ENCODE data around the gene SLC6A14. TPM values are rescaled to one million over a fixed set of nuclear protein-coding genes. Genes with fewer than 3 reads are reported as not detected.

The SLC6A14 gene
- total and polyA plus RNA-seq, 10 of the 15 experiments (the other 5 are each of a cell fraction or from before 2014, with no cell fraction given) = 0.05 TPM; not detected in 9

- Histone ChIP-seq H3K79me2 (ENCODE audit: control insufficient read depth, insufficient read depth, low read length) (no peaks in the 10 kb centered on the region), H3K9ac (ENCODE audit: control insufficient read depth, insufficient read depth, low read length) (no peak overlapping the region), H3K4me3 (no peak overlapping the region), H4K20me1 (ENCODE audit: control insufficient read depth, insufficient read depth) (no peaks in the 10 kb centered on the region), H3K27ac (ENCODE audit: control insufficient read depth, insufficient read depth) (no peak overlapping the region), H3K36me3 (ENCODE audit: control insufficient read depth in 2 of 2, insufficient read depth in 2 of 2, low read length in 1 of 2) (no peaks in the 10 kb centered on the region), H3K4me1 (ENCODE audit: control insufficient read depth, insufficient read depth, low read length) (no peaks in the 10 kb centered on the region), H3K9me3 (replicated peaks; ENCODE audit: control insufficient read depth, insufficient read depth, low read length) (no peaks in the 10 kb centered on the region), H3K27me3 (replicated peaks in 1 of 2; ENCODE audit: control insufficient read depth in 2 of 2, insufficient read depth in 2 of 2, low read length in 1 of 2) (no peaks in the 10 kb centered on the region), H2AFZ (ENCODE audit: control insufficient read depth, low read depth, low read length) (no peak overlapping the region), H3K4me2 (ENCODE audit: control insufficient read depth, insufficient read depth) (no peak overlapping the region)
- 0% methylated on average over 2 of the region's 2 CpGs for WGBS (ENCODE audit: insufficient coverage, insufficient replicate concordance, low lambda C conversion rate, missing lambda C conversion rate)
- ChIA-PET RAD21 (ENCODE audit: unreplicated experiment) (no interaction called here), POLR2A (no interaction called here), SMC1A (ENCODE audit: uncharacterized antibody, unreplicated experiment) (no interaction called here), CTCF (interaction anchor here (1.1 kb wide), 1 partner anchor 245 kb away, joined by 3 read pairs; no protein-coding TSS in a partner anchor)
- no peak for DNase-seq (ENCODE audit: low read depth, low spot score)
- FAIRE-seq = no peak
- in situ Hi-C loops (cut with MboI) = no loop called here
- ATAC-seq = no peak
- no TSS peak for BruUV-seq (replicated peaks)
- intact Hi-C loops (cut with micrococcal nuclease; ENCODE audit: unreplicated experiment) = no loop called here
- TF ChIP-seq IRF5 (IDR thresholded peaks at IDR 0.05; ENCODE audit: borderline replicate concordance) (no peak), ZBTB4 (CRISPR knock-in tag; IDR thresholded peaks at IDR 0.05) (no peak), CTCF (IDR thresholded peaks at IDR 0.05 in 2 of 3, conservative IDR thresholded peaks at IDR 0.05 in 1 of 3; ENCODE audit: control insufficient read depth in 2 of 3, extremely low read depth in 1 of 3, insufficient read depth in 1 of 3, low read depth in 3 of 3, low read length in 3 of 3) (no peak), E2F8 (IDR thresholded peaks at IDR 0.05; ENCODE audit: low read depth, partially characterized antibody) (no peak), POLR2A (IDR thresholded peaks at IDR 0.05; ENCODE audit: low read depth, low read length) (no peak), ATF2 (IDR thresholded peaks at IDR 0.05; ENCODE audit: low read length) (no peak), ZZZ3 (IDR thresholded peaks at IDR 0.05; ENCODE audit: control insufficient read depth, insufficient read length, low read depth) (no peak), ZNF384 (IDR thresholded peaks at IDR 0.05; ENCODE audit: borderline replicate concordance, low read depth, low read length) (no peak), MAX (IDR thresholded peaks at IDR 0.05; ENCODE audit: low read depth, low read length) (no peak), IRF4 (IDR thresholded peaks at IDR 0.05; ENCODE audit: low read depth, low read length) (no peak), ELK1 (IDR thresholded peaks at IDR 0.05; ENCODE audit: low read depth, low read length) (no peak), EED (IDR thresholded peaks at IDR 0.05; ENCODE audit: low read depth) (no peak)
These were observed 12.8 kb downstream of the SLC6A14 start for GRCh38 chrX:116449156-116449555.

All from GM12878 (cell line).